Neuronal stem cell (in vitro differentiated cells): ENCODE results near the gene CCDC179.

Experiments used
- DNase-seq: peaks from one replicate; pipeline ENCODE4 v3.0.0-alpha.2; 2013; ENCODE audit warnings: low spot score
- H2AFZ ChIP-seq: one replicate; pipeline ENCODE4 v1.6.1; 2013; ENCODE audit warnings: mild to moderate bottlenecking, low read length, inconsistent platforms
- H2AK5ac ChIP-seq: 2 replicates; pipeline ENCODE4 v1.6.1; 2013; ENCODE audit warnings: low read depth, mild to moderate bottlenecking, inconsistent platforms, low read length, moderate library complexity, mixed read lengths
- H2BK120ac ChIP-seq: 2 replicates; pipeline ENCODE4 v1.6.1; 2013; ENCODE audit warnings: low read depth, mild to moderate bottlenecking, inconsistent platforms, low read length, moderate library complexity, mixed read lengths
- H2BK12ac ChIP-seq: one replicate; pipeline ENCODE4 v1.6.1; 2013; ENCODE audit warnings: low read length, inconsistent platforms
- H2BK15ac ChIP-seq: 2 replicates; pipeline ENCODE4 v1.6.1; 2013; ENCODE audit warnings: mild to moderate bottlenecking, low read length, inconsistent platforms, mixed read lengths
- H2BK5ac ChIP-seq: one replicate; pipeline ENCODE4 v1.6.1; 2013; ENCODE audit warnings: inconsistent platforms, mild to moderate bottlenecking, low read length, moderate library complexity
- H3K14ac ChIP-seq: one replicate; pipeline ENCODE4 v1.6.1; 2013; ENCODE audit warnings: low read length, inconsistent platforms
- H3K18ac ChIP-seq: 2 replicates; pipeline ENCODE4 v1.6.1; 2013; ENCODE audit warnings: low read length, inconsistent platforms
- H3K23ac ChIP-seq: 2 replicates; pipeline ENCODE4 v1.6.1; 2013; ENCODE audit warnings: low read depth, mild to moderate bottlenecking, mixed read lengths, low read length, inconsistent platforms; ENCODE audit not compliant: poor library complexity
- H3K27ac ChIP-seq: replicated peaks from 3 replicates; pipeline ENCODE4 v1.5.1; 2013; ENCODE audit warnings: low read length, inconsistent platforms
- H3K27me3 ChIP-seq, 3 experiments: 2 replicates each; pipeline ENCODE4 v1.6.1; 2013; ENCODE audit warnings: low read length in 3 of 3, mild to moderate bottlenecking in 2 of 3, inconsistent platforms in 1 of 3, low read depth in 1 of 3, mixed read lengths in 1 of 3, moderate library complexity in 1 of 3; ENCODE audit not compliant: control insufficient read depth in 3 of 3, insufficient read depth in 3 of 3
- H3K36me3 ChIP-seq, 2 donors: replicated peaks in 1 of 2; 2 replicates each; pipeline ENCODE4 v1.6.1; 2013; ENCODE audit warnings: low read length in 2 of 2; ENCODE audit not compliant: control insufficient read depth in 2 of 2, insufficient read depth in 2 of 2
- H3K4ac ChIP-seq: 2 replicates; pipeline ENCODE4 v1.6.1; 2013; ENCODE audit warnings: inconsistent platforms, mild to moderate bottlenecking, low read length, moderate library complexity
- H3K4me1 ChIP-seq, 2 donors: 1 replicate in 1 of 2; 2 replicates in 1 of 2; pipeline ENCODE4 v1.6.1; 2013; ENCODE audit warnings: low read length in 2 of 2, low read depth in 1 of 2; ENCODE audit not compliant: control insufficient read depth in 2 of 2, insufficient read depth in 1 of 2
- H3K4me2 ChIP-seq: one replicate; pipeline ENCODE4 v1.6.1; 2013; ENCODE audit warnings: mild to moderate bottlenecking, low read length, inconsistent platforms; ENCODE audit not compliant: insufficient read depth, poor library complexity, severe bottlenecking
- H3K4me3 ChIP-seq, 2 donors: 2 replicates each; pipeline ENCODE4 v1.5.1; 2013; ENCODE audit warnings: low read length in 2 of 2, mild to moderate bottlenecking in 2 of 2, inconsistent platforms in 1 of 2, moderate library complexity in 1 of 2
- H3K79me1 ChIP-seq: one replicate; pipeline ENCODE4 v1.6.1; 2013; ENCODE audit warnings: low read depth, mild to moderate bottlenecking, inconsistent platforms, low read length, moderate library complexity
- H3K9ac ChIP-seq: one replicate; pipeline ENCODE4 v1.6.1; 2013; ENCODE audit warnings: mild to moderate bottlenecking, low read depth, low read length, inconsistent platforms; ENCODE audit not compliant: poor library complexity
- H3K9me3 ChIP-seq, 2 donors: replicated peaks in 1 of 2; 2 replicates each; pipeline versions ENCODE3 to v1.6.1; 2013; ENCODE audit warnings: low read length in 2 of 2, mild to moderate bottlenecking in 2 of 2, inconsistent platforms in 1 of 2, low read depth in 1 of 2, mixed read lengths in 1 of 2, moderate library complexity in 1 of 2; ENCODE audit not compliant: control insufficient read depth in 2 of 2, insufficient read depth in 1 of 2
- H4K8ac ChIP-seq: one replicate; pipeline ENCODE4 v1.6.1; 2013; ENCODE audit warnings: low read depth, mild to moderate bottlenecking, inconsistent platforms, low read length, moderate library complexity
- H4K91ac ChIP-seq: one replicate; pipeline ENCODE4 v1.6.1; 2013; ENCODE audit warnings: low read length, low read depth, mild to moderate bottlenecking, inconsistent platforms; ENCODE audit not compliant: poor library complexity
- WGBS, 2 donors: extraction: QIAGEN DNeasy Blood & Tissue Kit; methylation state at CpG; one replicate each; pipeline ENCODE4 v1.1.7; 2013; ENCODE audit warnings: missing lambda C conversion rate in 2 of 2, mixed read lengths in 1 of 2; ENCODE audit not compliant: insufficient read length in 2 of 2, insufficient replicate concordance in 1 of 2; ENCODE audit errors: extremely low coverage in 2 of 2; 5-methylcytosine and 5-hydroxymethylcytosine counted together

The CCDC179 gene

DNA sequence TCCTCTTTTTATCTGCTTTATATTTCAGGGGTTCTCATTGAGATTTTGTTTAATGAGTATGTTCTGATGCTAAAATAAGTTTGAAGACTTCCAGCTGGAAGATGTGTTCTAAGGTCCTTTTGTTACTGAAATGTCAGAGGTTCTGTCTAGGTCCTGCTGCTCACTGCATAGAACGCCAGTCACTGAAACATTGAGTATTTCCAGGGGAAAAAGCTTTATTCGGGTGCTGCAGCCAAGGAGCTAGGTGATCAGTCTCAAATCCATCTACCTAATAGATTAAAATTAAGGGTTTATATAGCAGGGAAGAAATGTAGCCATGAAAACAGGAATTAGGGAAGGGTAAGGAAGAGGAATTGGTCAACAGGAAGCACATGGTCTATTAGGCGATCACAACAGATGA lies 50.4 kb downstream of the CCDC179 start:
- Histone ChIP-seq H2BK12ac (no peak overlapping the region), H2AFZ (no peak overlapping the region), H4K91ac (no peak overlapping the region), H2BK5ac (no peak overlapping the region), H3K4ac (no peak overlapping the region), H3K4me1 (no peaks in the 10 kb centered on the region), H3K9me3 (peaks cover 2 to 6% of the 10 kb centered on the region in 2 donors), H2BK15ac (no peak overlapping the region), H3K27me3 (no peaks in the 10 kb centered on the region), H3K4me3 (no peak overlapping the region), H3K14ac (no peak overlapping the region), H4K8ac (no peak overlapping the region), H3K18ac (no peak overlapping the region), H3K23ac (no peak overlapping the region), H3K79me1 (no peaks in the 10 kb centered on the region), H2BK120ac (no peak overlapping the region), H3K9ac (no peak overlapping the region), H3K27ac (no peak overlapping the region), H2AK5ac (no peak overlapping the region), H3K36me3 (no peaks in the 10 kb centered on the region), H3K4me2 (no peak overlapping the region)
- WGBS, 2 donors: no CpG with 5 or more reads among the region's 3 CpGs
- DNase-seq: no peak

DNA sequence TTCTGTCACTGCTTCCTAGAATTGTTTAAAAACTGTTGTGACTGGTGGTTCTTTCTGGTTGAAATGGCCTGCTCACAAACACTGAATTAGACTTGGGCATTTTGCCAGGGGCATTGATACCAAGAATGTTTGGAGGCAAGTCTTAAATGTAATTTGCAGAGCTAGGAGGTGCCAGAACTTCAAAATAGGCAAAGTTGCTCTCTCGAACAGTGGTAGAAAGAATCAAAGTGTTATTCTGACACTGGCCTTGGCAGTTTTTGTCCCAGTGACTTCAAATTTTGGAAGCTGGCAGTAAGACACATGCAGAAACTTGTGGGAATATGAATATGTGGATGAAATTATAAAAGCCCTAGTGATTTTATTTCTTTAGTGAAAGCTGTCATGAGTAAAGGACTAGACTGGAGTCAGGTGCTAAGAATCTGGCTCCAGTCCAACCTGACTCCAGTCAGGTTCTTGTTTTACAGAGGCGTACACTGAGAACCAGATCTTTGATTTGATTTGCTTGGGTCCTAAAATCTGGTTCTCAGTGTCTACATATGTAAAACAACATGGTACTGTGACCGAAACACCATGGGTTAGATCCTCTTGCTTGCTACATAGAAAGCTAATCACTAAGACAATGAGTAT lies 51.6 kb downstream of the CCDC179 start:
- Histone ChIP-seq H4K91ac (no peak overlapping the region), H3K4ac (no peak overlapping the region), H2BK15ac (no peak overlapping the region), H3K79me1 (no peaks in the 10 kb centered on the region), H3K9me3 (peaks cover 2 to 6% of the 10 kb centered on the region in 2 donors), H2BK120ac (no peak overlapping the region), H3K9ac (no peak overlapping the region), H3K4me2 (no peak overlapping the region), H4K8ac (no peak overlapping the region), H2BK12ac (no peak overlapping the region), H3K27ac (no peak overlapping the region), H3K23ac (no peak overlapping the region), H2AFZ (no peak overlapping the region), H3K36me3 (no peaks in the 10 kb centered on the region), H2AK5ac (no peak overlapping the region), H3K4me3 (no peak overlapping the region), H3K14ac (no peak overlapping the region), H3K27me3 (no peaks in the 10 kb centered on the region), H3K18ac (no peak overlapping the region), H3K4me1 (no peaks in the 10 kb centered on the region), H2BK5ac (no peak overlapping the region)
- DNase-seq: no peak
- no CpG with 5 or more reads among the region's 3 CpGs for WGBS, 2 donors

DNA sequence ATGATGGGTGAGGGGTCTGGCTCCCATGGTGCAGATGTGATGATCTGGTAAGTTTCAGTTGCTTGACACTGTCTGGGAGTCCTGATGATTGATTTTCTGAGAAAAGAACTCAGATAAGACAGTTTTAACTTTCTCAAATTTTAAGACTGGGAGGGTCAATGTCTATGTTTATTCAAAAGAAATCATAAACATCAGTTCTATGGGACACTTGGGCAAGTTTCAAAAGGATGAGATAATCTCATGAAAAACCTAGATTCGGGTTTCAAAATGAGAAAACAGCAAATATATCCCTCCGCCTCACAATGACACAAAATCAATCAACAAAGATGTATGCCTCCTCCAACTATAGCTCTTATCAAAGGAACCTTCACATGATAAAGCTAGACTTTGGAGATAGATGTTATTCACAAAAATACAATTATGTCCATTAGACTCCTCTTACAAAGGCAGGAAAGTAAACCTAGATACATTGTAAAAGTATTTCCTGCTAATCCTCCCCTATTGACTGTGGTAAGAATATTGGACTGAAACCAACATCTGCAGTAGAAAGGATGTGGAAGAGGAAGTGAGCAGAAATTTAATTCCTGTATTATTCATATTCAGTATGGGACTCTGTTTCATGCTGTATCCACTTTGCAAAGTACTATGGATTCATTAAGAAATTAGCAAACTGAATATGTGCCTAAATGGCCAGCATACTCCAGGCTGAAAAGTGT lies 52.3 kb downstream of the CCDC179 start:
- no peak overlapping the region for H3K9ac ChIP-seq
- no peak overlapping the region for H4K8ac ChIP-seq
- DNase-seq: no peak
- H3K27me3 ChIP-seq: no peaks in the 10 kb centered on the region
- H3K18ac ChIP-seq: no peak overlapping the region
- no peak overlapping the region for H4K91ac ChIP-seq
- H3K4ac ChIP-seq: no peak overlapping the region
- H3K4me3 ChIP-seq: no peak overlapping the region
- H2AK5ac ChIP-seq: no peak overlapping the region
- WGBS, 2 donors: no CpG with 5 or more reads among the region's 2 CpGs
- no peak overlapping the region for H2BK5ac ChIP-seq
- H3K79me1 ChIP-seq: no peaks in the 10 kb centered on the region
- H3K9me3 ChIP-seq: peaks cover 2 to 6% of the 10 kb centered on the region in 2 donors
- H3K27ac ChIP-seq: no peak overlapping the region
- no peaks in the 10 kb centered on the region for H3K4me1 ChIP-seq
- no peaks in the 10 kb centered on the region for H3K36me3 ChIP-seq
- no peak overlapping the region for H2AFZ ChIP-seq
- H3K14ac ChIP-seq: no peak overlapping the region
- H3K4me2 ChIP-seq: no peak overlapping the region
- no peak overlapping the region for H2BK12ac ChIP-seq
- H2BK15ac ChIP-seq: no peak overlapping the region
- no peak overlapping the region for H2BK120ac ChIP-seq
- no peak overlapping the region for H3K23ac ChIP-seq

DNA sequence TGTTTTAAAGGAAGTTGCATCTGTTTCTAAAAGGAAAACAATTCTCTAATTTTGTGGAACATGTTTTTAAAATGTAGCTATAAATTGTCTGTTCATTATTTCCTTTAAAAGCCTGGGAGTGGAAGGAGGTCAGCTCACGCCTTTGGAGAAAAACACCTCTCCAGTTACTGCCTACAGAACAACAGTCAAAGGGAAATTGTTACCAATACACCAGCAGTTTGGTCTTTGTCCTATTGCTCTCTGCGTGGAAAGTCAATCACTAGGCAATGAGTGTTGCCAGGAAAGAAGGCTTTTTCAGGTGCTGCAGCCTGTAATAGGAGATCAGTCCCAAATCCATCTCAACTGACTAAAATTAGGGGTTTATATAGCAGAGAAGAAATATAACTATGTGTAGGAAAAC lies 52.9 kb downstream of the CCDC179 start:
- no peak overlapping the region for H2BK15ac ChIP-seq
- no peaks in the 10 kb centered on the region for H3K36me3 ChIP-seq
- H2BK5ac ChIP-seq: no peak overlapping the region
- H3K27ac ChIP-seq: no peak overlapping the region
- no peak overlapping the region for H3K4ac ChIP-seq
- H3K14ac ChIP-seq: no peak overlapping the region
- no peak overlapping the region for H3K4me3 ChIP-seq
- H3K4me1 ChIP-seq: no peaks in the 10 kb centered on the region
- H3K79me1 ChIP-seq: no peaks in the 10 kb centered on the region
- H2BK12ac ChIP-seq: no peak overlapping the region
- H4K8ac ChIP-seq: no peak overlapping the region
- H3K9me3 ChIP-seq: peaks cover 2 to 6% of the 10 kb centered on the region in 2 donors
- no peak overlapping the region for H3K4me2 ChIP-seq
- no peaks in the 10 kb centered on the region for H3K27me3 ChIP-seq
- no peak overlapping the region for H3K18ac ChIP-seq
- DNase-seq: no peak
- H2BK120ac ChIP-seq: no peak overlapping the region
- H3K23ac ChIP-seq: no peak overlapping the region
- no peak overlapping the region for H2AFZ ChIP-seq
- no peak overlapping the region for H4K91ac ChIP-seq
- H2AK5ac ChIP-seq: no peak overlapping the region
- no CpG with 5 or more reads among the region's 2 CpGs for WGBS, 2 donors
- no peak overlapping the region for H3K9ac ChIP-seq
